C4-2B (cell line): ENCODE results near the gene CUX1.

Experiments
- CTCF ChIP-seq: fragments of 450-650 bp; conservative IDR thresholded peaks from 2 replicates; pipeline ENCODE4 v1.5.1; 2017; ENCODE audit warnings: mild to moderate bottlenecking
- ZFX ChIP-seq: fragments of 450-650 bp; IDR thresholded peaks from 2 replicates; pipeline ENCODE4 v1.6.1; 2017

- TF ChIP-seq CTCF (no peak), ZFX (no peak)
Observed at GRCh38 chr7:101999393-101999792, 182.0 kb downstream of the CUX1 start.
